Neural cell (in vitro differentiated cells): ENCODE results near the gene ADTRP. TPM values are rescaled to one million over a fixed set of nuclear protein-coding genes. Genes with fewer than 3 reads are reported as not detected.

Experiments used
- H2AFZ ChIP-seq: fragments of 200-600, 300-800 bp; sonication (generic), shearing (Covaris generic); 2 replicates; pipeline ENCODE4 v1.6.0; 2014; ENCODE audit warnings: low read depth, mild to moderate bottlenecking, antibody characterized with exemption, low read length, moderate library complexity
- H3F3A ChIP-seq: fragments of 200-600 bp; shearing (Covaris generic); 2 replicates; pipeline ENCODE4 v1.6.1; 2016; ENCODE audit warnings: mild to moderate bottlenecking, moderate library complexity, mixed read lengths, antibody characterized with exemption, low read length; ENCODE audit not compliant: insufficient read depth, poor library complexity, severe bottlenecking
- H3K27ac ChIP-seq: fragments of 200-600, 300-800 bp; sonication (generic), shearing (Covaris generic); 2 replicates; pipeline ENCODE4 v1.5.1; 2014; ENCODE audit warnings: mild to moderate bottlenecking, low read length, moderate library complexity
- H3K27me3 ChIP-seq: fragments of 300-800, 200-600 bp; sonication (generic), shearing (Covaris generic); 2 replicates; pipeline ENCODE4 v1.6.0; 2014; ENCODE audit warnings: mild to moderate bottlenecking, low read depth, low read length, moderate library complexity; ENCODE audit not compliant: insufficient read depth
- H3K36me3 ChIP-seq: fragments of 300-800, 200-600 bp; sonication (generic), shearing (Covaris generic); 2 replicates; pipeline ENCODE4 v1.5.1; 2014; ENCODE audit warnings: mild to moderate bottlenecking, antibody characterized with exemption, low read length, moderate library complexity; ENCODE audit not compliant: insufficient read depth
- H3K4me2 ChIP-seq: fragments of 300-800, 200-600 bp; sonication (generic), shearing (Covaris generic); 2 replicates; pipeline ENCODE4 v1.6.0; 2014; ENCODE audit warnings: mild to moderate bottlenecking, low read length
- H3K4me3 ChIP-seq: fragments of 300-800, 200-600 bp; sonication (generic), shearing (Covaris generic); 2 replicates; pipeline ENCODE4 v1.5.1; 2014; ENCODE audit warnings: mild to moderate bottlenecking, low read length, moderate library complexity
- H3K79me2 ChIP-seq: fragments of 200-600 bp; shearing (Covaris generic); replicated peaks from 2 replicates; pipeline ENCODE4 v1.6.0; 2014; ENCODE audit warnings: mild to moderate bottlenecking, low read length, moderate library complexity; ENCODE audit not compliant: insufficient read depth
- H3K9ac ChIP-seq: fragments of 300-800, 200-600 bp; sonication (generic), shearing (Covaris generic); 2 replicates; pipeline ENCODE4 v1.6.1; 2016; ENCODE audit warnings: mild to moderate bottlenecking, low read length, mixed read lengths
- H3K9me2 ChIP-seq: fragments of 200-600 bp; shearing (Covaris generic); 2 replicates; pipeline ENCODE4 v1.6.1; 2016; ENCODE audit warnings: mild to moderate bottlenecking, low read length, mixed read lengths; ENCODE audit not compliant: insufficient read depth
- H3K9me3 ChIP-seq: fragments of 200-600, 300-800 bp; sonication (generic), shearing (Covaris generic); 2 replicates; pipeline ENCODE4 v1.6.1; 2016; ENCODE audit warnings: mild to moderate bottlenecking, mixed run types, low read length, moderate library complexity, mixed read lengths
- H4K20me1 ChIP-seq: fragments of 200-600 bp; shearing (Covaris generic); 2 replicates; pipeline ENCODE4 v1.6.1; 2016; ENCODE audit warnings: mild to moderate bottlenecking, mixed run types; ENCODE audit not compliant: insufficient read depth
- EP300 ChIP-seq: fragments of 450-650 bp; conservative IDR thresholded peaks from 2 replicates; pipeline ENCODE4 v1.6.1; 2014; ENCODE audit warnings: antibody characterized with exemption, mild to moderate bottlenecking, moderate library complexity; ENCODE audit not compliant: poor library complexity, severe bottlenecking
- EZH2 ChIP-seq: fragments of 200-600, 300-800 bp; shearing (Covaris generic), sonication (generic); IDR thresholded peaks from 2 replicates; pipeline ENCODE4 v1.6.1; 2014; ENCODE audit warnings: antibody characterized with exemption, low read length, borderline replicate concordance, mild to moderate bottlenecking; ENCODE audit not compliant: insufficient read depth, poor library complexity, severe bottlenecking
- MXI1 ChIP-seq: fragments of 450-650 bp; conservative IDR thresholded peaks from 2 replicates; pipeline ENCODE4 v1.6.1; 2014; ENCODE audit warnings: antibody characterized with exemption, mild to moderate bottlenecking; ENCODE audit not compliant: poor library complexity, severe bottlenecking
- POLR2AphosphoS5 ChIP-seq: IDR thresholded peaks from 2 replicates; pipeline ENCODE4 v1.6.1; 2012
- RAD21 ChIP-seq: fragments of 450-650 bp; conservative IDR thresholded peaks from 2 replicates; pipeline ENCODE4 v1.6.1; 2014; ENCODE audit warnings: antibody characterized with exemption, mild to moderate bottlenecking, moderate library complexity
- REST ChIP-seq: IDR thresholded peaks from 2 replicates; pipeline ENCODE4 v1.6.1; 2012; ENCODE audit warnings: borderline replicate concordance
- SMC3 ChIP-seq: fragments of 450-650 bp; conservative IDR thresholded peaks from 2 replicates; pipeline ENCODE4 v1.6.1; 2014; ENCODE audit warnings: antibody characterized with exemption, mild to moderate bottlenecking, moderate library complexity; ENCODE audit not compliant: poor library complexity
- TAF1 ChIP-seq: IDR thresholded peaks from 2 replicates; pipeline ENCODE4 v1.6.1; 2012; ENCODE audit warnings: low read depth
- polyA plus RNA-seq: library from polyadenylated mRNA; depleted of rRNA; stranded (reverse); fragments of >200 nt; gene quantifications from 2 replicates; pipeline ENCODE4 v1.2.3, GENCODE V29; 2014
- TF ChIP-seq, protein P1 (sequence below): fragments of 450-650 bp; IDR thresholded peaks from 2 replicates; pipeline ENCODE4 v1.5.1; 2014; ENCODE audit warnings: antibody characterized with exemption, mild to moderate bottlenecking, moderate library complexity; ENCODE audit not compliant: poor library complexity, severe bottlenecking

ADTRP gene
- polyA plus RNA-seq, 1 donor from 2014 or later = not detected

DNA sequence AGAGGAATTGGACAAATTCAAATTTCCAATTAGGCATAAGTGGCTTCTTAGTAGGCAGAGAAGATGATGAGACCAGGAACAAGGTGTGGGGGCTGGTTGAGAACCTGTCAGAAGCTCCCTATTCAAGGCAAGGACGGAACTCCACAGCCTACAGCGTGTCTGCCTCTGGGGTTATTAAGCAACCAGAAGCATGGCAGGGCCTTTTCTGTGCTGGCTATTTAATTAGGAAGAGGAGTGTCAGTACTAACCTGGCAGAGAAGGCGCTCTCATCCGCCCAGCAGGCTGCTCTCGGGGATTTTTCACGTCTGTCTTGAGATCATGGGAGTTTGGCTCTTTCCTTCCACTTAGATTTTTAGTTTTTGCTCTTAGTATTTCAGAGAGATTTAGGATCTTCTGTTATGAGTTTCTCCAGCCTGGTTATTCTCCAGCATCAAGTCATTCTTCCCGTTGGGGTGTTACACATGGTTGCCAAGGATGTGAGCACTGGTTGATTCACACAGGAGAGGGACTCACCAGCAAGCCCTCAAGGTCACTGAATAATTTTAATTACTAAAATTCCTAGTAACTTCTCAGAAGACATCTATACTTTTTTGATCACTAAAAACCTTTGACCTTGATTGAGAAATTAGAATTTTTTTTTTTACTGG lies 23.9 kb downstream of the ADTRP start:
- Histone ChIP-seq H3K9me2 (no peaks in the 10 kb centered on the region), H4K20me1 (no peaks in the 10 kb centered on the region), H3K9me3 (peaks cover 8% of the 10 kb centered on the region), H2AFZ (no peak overlapping the region), H3K9ac (no peak overlapping the region), H3K36me3 (no peaks in the 10 kb centered on the region), H3K79me2 (no peaks in the 10 kb centered on the region), H3K4me3 (no peak overlapping the region), H3F3A (no peaks in the 10 kb centered on the region), H3K4me2 (no peak overlapping the region), H3K27me3 (no peaks in the 10 kb centered on the region), H3K27ac (no peak overlapping the region)
- TF ChIP-seq EP300 = no peak
- TF ChIP-seq RAD21 = no peak
- no peak for TF ChIP-seq MXI1
- TF ChIP-seq EZH2 = no peak
- no peak for TF ChIP-seq SMC3
- no peak for TF ChIP-seq POLR2AphosphoS5
- TF ChIP-seq, protein P1, sequence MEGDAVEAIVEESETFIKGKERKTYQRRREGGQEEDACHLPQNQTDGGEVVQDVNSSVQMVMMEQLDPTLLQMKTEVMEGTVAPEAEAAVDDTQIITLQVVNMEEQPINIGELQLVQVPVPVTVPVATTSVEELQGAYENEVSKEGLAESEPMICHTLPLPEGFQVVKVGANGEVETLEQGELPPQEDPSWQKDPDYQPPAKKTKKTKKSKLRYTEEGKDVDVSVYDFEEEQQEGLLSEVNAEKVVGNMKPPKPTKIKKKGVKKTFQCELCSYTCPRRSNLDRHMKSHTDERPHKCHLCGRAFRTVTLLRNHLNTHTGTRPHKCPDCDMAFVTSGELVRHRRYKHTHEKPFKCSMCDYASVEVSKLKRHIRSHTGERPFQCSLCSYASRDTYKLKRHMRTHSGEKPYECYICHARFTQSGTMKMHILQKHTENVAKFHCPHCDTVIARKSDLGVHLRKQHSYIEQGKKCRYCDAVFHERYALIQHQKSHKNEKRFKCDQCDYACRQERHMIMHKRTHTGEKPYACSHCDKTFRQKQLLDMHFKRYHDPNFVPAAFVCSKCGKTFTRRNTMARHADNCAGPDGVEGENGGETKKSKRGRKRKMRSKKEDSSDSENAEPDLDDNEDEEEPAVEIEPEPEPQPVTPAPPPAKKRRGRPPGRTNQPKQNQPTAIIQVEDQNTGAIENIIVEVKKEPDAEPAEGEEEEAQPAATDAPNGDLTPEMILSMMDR = no peak
- no peak for TF ChIP-seq TAF1

- H3K9ac ChIP-seq = no peak overlapping the region
- no peaks in the 10 kb centered on the region for H3K36me3 ChIP-seq
- H3K4me2 ChIP-seq = no peak overlapping the region
- no peaks in the 10 kb centered on the region for H3K9me2 ChIP-seq
- H3K27me3 ChIP-seq = no peaks in the 10 kb centered on the region
- no peaks in the 10 kb centered on the region for H3F3A ChIP-seq
- H4K20me1 ChIP-seq = no peaks in the 10 kb centered on the region
- H3K27ac ChIP-seq = no peak overlapping the region
- no peak overlapping the region for H3K4me3 ChIP-seq
- H3K9me3 ChIP-seq = peaks cover 8% of the 10 kb centered on the region
- TF ChIP-seq EP300 (no peak), POLR2AphosphoS5 (no peak), EZH2 (no peak), REST (no peak), SMC3 (no peak), TAF1 (no peak), MXI1 (no peak), RAD21 (no peak)
- TF ChIP-seq, protein P1 = no peak
- H3K79me2 ChIP-seq = no peaks in the 10 kb centered on the region
- no peak overlapping the region for H2AFZ ChIP-seq
Observed at GRCh38 chr6:11753798-11754197, 24.8 kb downstream of the ADTRP start.
